ENCODE data around the gene NSUN3.

- TF ChIP-seq, protein P1, sequence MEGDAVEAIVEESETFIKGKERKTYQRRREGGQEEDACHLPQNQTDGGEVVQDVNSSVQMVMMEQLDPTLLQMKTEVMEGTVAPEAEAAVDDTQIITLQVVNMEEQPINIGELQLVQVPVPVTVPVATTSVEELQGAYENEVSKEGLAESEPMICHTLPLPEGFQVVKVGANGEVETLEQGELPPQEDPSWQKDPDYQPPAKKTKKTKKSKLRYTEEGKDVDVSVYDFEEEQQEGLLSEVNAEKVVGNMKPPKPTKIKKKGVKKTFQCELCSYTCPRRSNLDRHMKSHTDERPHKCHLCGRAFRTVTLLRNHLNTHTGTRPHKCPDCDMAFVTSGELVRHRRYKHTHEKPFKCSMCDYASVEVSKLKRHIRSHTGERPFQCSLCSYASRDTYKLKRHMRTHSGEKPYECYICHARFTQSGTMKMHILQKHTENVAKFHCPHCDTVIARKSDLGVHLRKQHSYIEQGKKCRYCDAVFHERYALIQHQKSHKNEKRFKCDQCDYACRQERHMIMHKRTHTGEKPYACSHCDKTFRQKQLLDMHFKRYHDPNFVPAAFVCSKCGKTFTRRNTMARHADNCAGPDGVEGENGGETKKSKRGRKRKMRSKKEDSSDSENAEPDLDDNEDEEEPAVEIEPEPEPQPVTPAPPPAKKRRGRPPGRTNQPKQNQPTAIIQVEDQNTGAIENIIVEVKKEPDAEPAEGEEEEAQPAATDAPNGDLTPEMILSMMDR (IDR thresholded peaks at IDR 0.05) = no peak
- no peak for TF ChIP-seq EZH2 (IDR thresholded peaks at IDR 0.05; ENCODE audit: borderline replicate concordance, insufficient read depth, low read depth, low read length, poor library complexity, severe bottlenecking)
Observed at GRCh38 chr3:94083261-94083660, 20.4 kb downstream of the NSUN3 start.
